Suprapubic skin (tissue), 3 donors: ENCODE data around the gene DAB1.

Experiments used
- POLR2A ChIP-seq, 2 donors: fragments of 450-650 bp; IDR thresholded peaks; one replicate each; pipeline ENCODE4 v1.6.1; 2017; ENCODE audit warnings: antibody characterized with exemption in 2 of 2, mild to moderate bottlenecking in 2 of 2, moderate library complexity in 2 of 2
- TF ChIP-seq, protein P1 (sequence below), 2 donors: fragments of 200-600 bp in 1 of 2; fragments of 450-650 bp in 1 of 2; sonication (generic) in 1 of 2; IDR thresholded peaks; one replicate each; pipeline ENCODE4 v1.5.1; 2016 to 2019; ENCODE audit warnings: antibody characterized with exemption in 2 of 2, mild to moderate bottlenecking in 1 of 2, moderate library complexity in 1 of 2

- no peak for TF ChIP-seq POLR2A (IDR thresholded peaks at IDR 0.05)
- TF ChIP-seq, protein P1, sequence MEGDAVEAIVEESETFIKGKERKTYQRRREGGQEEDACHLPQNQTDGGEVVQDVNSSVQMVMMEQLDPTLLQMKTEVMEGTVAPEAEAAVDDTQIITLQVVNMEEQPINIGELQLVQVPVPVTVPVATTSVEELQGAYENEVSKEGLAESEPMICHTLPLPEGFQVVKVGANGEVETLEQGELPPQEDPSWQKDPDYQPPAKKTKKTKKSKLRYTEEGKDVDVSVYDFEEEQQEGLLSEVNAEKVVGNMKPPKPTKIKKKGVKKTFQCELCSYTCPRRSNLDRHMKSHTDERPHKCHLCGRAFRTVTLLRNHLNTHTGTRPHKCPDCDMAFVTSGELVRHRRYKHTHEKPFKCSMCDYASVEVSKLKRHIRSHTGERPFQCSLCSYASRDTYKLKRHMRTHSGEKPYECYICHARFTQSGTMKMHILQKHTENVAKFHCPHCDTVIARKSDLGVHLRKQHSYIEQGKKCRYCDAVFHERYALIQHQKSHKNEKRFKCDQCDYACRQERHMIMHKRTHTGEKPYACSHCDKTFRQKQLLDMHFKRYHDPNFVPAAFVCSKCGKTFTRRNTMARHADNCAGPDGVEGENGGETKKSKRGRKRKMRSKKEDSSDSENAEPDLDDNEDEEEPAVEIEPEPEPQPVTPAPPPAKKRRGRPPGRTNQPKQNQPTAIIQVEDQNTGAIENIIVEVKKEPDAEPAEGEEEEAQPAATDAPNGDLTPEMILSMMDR (IDR thresholded peaks at IDR 0.05), result no peak
Observed at GRCh38 chr1:57384901-57385300, 39.0 kb downstream of the DAB1 start.
